H1 (cell line): ENCODE measurements around the gene NR3C1. TPM values are rescaled to one million over a fixed set of nuclear protein-coding genes. Genes with fewer than 3 reads are reported as not detected.

Source experiments
- CTCF ChIA-PET: fragments of 300-600 bp; sonication (Branson Sonifier 250); formaldehyde crosslinking; loops from one replicate; lab custom pipeline; 2021; ENCODE audit not compliant: partially characterized antibody; lab: Charles Lee
- POLR2A ChIA-PET: fragments of 300-600 bp; sonication (Branson Sonifier 250); formaldehyde crosslinking; loops from one replicate; lab custom pipeline; 2021; ENCODE audit warnings: inconsistent platforms; ENCODE audit not compliant: partially characterized antibody; lab: Charles Lee
- DNase-seq, 2 experiments: peaks; one replicate each; pipeline versions ENCODE4 v3.0.0 to v3.0.0-alpha.2; 2010 to 2022; ENCODE audit warnings: low spot score in 2 of 2, low read depth in 1 of 2, mixed read lengths in 1 of 2
- FAIRE-seq: peaks from 2 replicates; lab custom pipeline; 2011; peaks lifted over from hg19 to GRCh38; lab: Jason Lieb, UNC
- H2AFZ ChIP-seq: 2 replicates; pipeline ENCODE4 v1.8.1; 2012; ENCODE audit warnings: low read length, inconsistent platforms
- H2AK5ac ChIP-seq: 2 replicates; pipeline ENCODE4 v1.6.1; 2013; ENCODE audit warnings: low read depth, low read length
- H2BK120ac ChIP-seq: replicated peaks from 2 replicates; pipeline ENCODE3; 2013; ENCODE audit warnings: low read depth, low read length, inconsistent platforms
- H2BK12ac ChIP-seq: 2 replicates; pipeline ENCODE4 v1.6.1; 2013; ENCODE audit warnings: low read depth, low read length
- H2BK15ac ChIP-seq: 2 replicates; pipeline ENCODE4 v1.6.1; 2013; ENCODE audit warnings: low read length
- H2BK20ac ChIP-seq: 2 replicates; pipeline ENCODE4 v1.6.1; 2013; ENCODE audit warnings: low read length
- H2BK5ac ChIP-seq: 2 replicates; pipeline ENCODE4 v1.6.1; 2013; ENCODE audit warnings: low read depth, low read length
- H3K14ac ChIP-seq: 2 replicates; pipeline ENCODE4 v1.6.1; 2013; ENCODE audit warnings: inconsistent platforms; ENCODE audit not compliant: insufficient read length
- H3K18ac ChIP-seq: 2 replicates; pipeline ENCODE4 v1.6.1; 2013; ENCODE audit warnings: low read length; ENCODE audit errors: extremely low read depth
- H3K23ac ChIP-seq: 2 replicates; pipeline ENCODE4 v1.6.1; 2013; ENCODE audit warnings: inconsistent platforms; ENCODE audit not compliant: insufficient read length
- H3K23me2 ChIP-seq: 2 replicates; pipeline ENCODE4 v1.6.1; 2013; ENCODE audit warnings: low read depth, low read length
- H3K27ac ChIP-seq: 2 replicates; pipeline ENCODE4 v1.6.1; 2011; ENCODE audit warnings: low read depth, low read length, inconsistent platforms
- H3K27me3 ChIP-seq, 4 experiments: replicated peaks in 1 of 4; 1 replicate in 1 of 4; 2 replicates in 3 of 4; pipeline versions ENCODE4 v1.6.1 to v1.8.1; 2011 to 2013; ENCODE audit warnings: low read length in 3 of 4, mild to moderate bottlenecking in 3 of 4, inconsistent platforms in 2 of 4, mixed read lengths in 2 of 4, moderate library complexity in 1 of 4; ENCODE audit not compliant: control insufficient read depth in 3 of 4, insufficient read depth in 3 of 4; ENCODE audit errors: extremely low read depth in 1 of 4
- H3K36me3 ChIP-seq, 4 experiments: 2 replicates each; pipeline versions ENCODE4 v1.6.1 to v1.8.1; 2011 to 2013; ENCODE audit warnings: mild to moderate bottlenecking in 4 of 4, low read length in 3 of 4, moderate library complexity in 2 of 4, control low read depth in 1 of 4, inconsistent platforms in 1 of 4; ENCODE audit not compliant: insufficient read depth in 4 of 4, control insufficient read depth in 2 of 4
- H3K4ac ChIP-seq: replicated peaks from 2 replicates; pipeline ENCODE3; 2013; ENCODE audit warnings: low read length, low read depth, mixed read lengths, inconsistent platforms; ENCODE audit not compliant: insufficient read length
- H3K4me1 ChIP-seq, 4 experiments: replicated peaks in 1 of 4; 1 replicate in 1 of 4; 2 replicates in 3 of 4; pipeline versions ENCODE4 v1.6.1 to v1.8.1; 2011 to 2013; ENCODE audit warnings: low read length in 3 of 4, inconsistent platforms in 2 of 4, mixed read lengths in 1 of 4; ENCODE audit not compliant: insufficient read depth in 4 of 4, control insufficient read depth in 3 of 4
- H3K4me2 ChIP-seq, 2 experiments: 2 replicates each; pipeline versions ENCODE4 v1.6.1 to v1.8.1; 2011 to 2013; ENCODE audit warnings: low read depth in 2 of 2, low read length in 2 of 2, control low read depth in 1 of 2, inconsistent platforms in 1 of 2, mild to moderate bottlenecking in 1 of 2; ENCODE audit not compliant: insufficient read depth in 1 of 2
- H3K4me3 ChIP-seq, 4 experiments: fragments of 200-600, 300-600 bp in 1 of 4; sonication (generic), shearing (Covaris generic), sonication (Bioruptor Twin) in 1 of 4; 2 replicates each; pipeline versions ENCODE4 v1.5.1 to v1.8.1; 2011 to 2016; ENCODE audit warnings: low read length in 4 of 4, low read depth in 3 of 4, control low read depth in 2 of 4, inconsistent platforms in 2 of 4, mild to moderate bottlenecking in 2 of 4, mixed read lengths in 1 of 4, moderate library complexity in 1 of 4; ENCODE audit not compliant: insufficient read depth in 2 of 4; ENCODE audit errors: extremely low read depth in 1 of 4
- H3K56ac ChIP-seq: replicated peaks from 2 replicates; pipeline ENCODE3; 2013; ENCODE audit warnings: low read depth, mild to moderate bottlenecking, mixed read lengths, low read length, inconsistent platforms; ENCODE audit not compliant: insufficient read length
- H3K79me1 ChIP-seq: 2 replicates; pipeline ENCODE4 v1.6.1; 2013; ENCODE audit warnings: low read depth, low read length, control low read depth
- H3K79me2 ChIP-seq, 2 experiments: 2 replicates each; pipeline versions ENCODE4 v1.6.1 to v1.8.1; 2012 to 2013; ENCODE audit warnings: low read length in 2 of 2, mild to moderate bottlenecking in 2 of 2, inconsistent platforms in 1 of 2; ENCODE audit not compliant: insufficient read depth in 2 of 2, control insufficient read depth in 1 of 2
- H3K9ac ChIP-seq, 4 experiments: replicated peaks in 1 of 4; 1 replicate in 1 of 4; 2 replicates in 3 of 4; pipeline versions ENCODE4 v1.6.1 to v1.8.1; 2011 to 2013; ENCODE audit warnings: low read depth in 3 of 4, low read length in 3 of 4, control low read depth in 2 of 4, mild to moderate bottlenecking in 2 of 4, moderate library complexity in 2 of 4, inconsistent platforms in 1 of 4; ENCODE audit errors: extremely low read depth in 1 of 4
- H3K9me3 ChIP-seq, 2 experiments: 2 replicates each; pipeline versions ENCODE4 v1.6.1 to v1.8.1; 2012 to 2013; ENCODE audit warnings: mild to moderate bottlenecking in 2 of 2, moderate library complexity in 2 of 2, control low read depth in 1 of 2, inconsistent platforms in 1 of 2, low read depth in 1 of 2, low read length in 1 of 2, mixed read lengths in 1 of 2; ENCODE audit not compliant: insufficient read depth in 2 of 2
- H4K20me1 ChIP-seq, 2 experiments: replicated peaks in 1 of 2; 2 replicates each; pipeline versions ENCODE3 to v1.8.1; 2011 to 2013; ENCODE audit warnings: inconsistent platforms in 2 of 2, low read length in 2 of 2, mild to moderate bottlenecking in 1 of 2; ENCODE audit not compliant: insufficient read depth in 2 of 2, control insufficient read depth in 1 of 2
- H4K5ac ChIP-seq: 2 replicates; pipeline ENCODE4 v1.6.1; 2013; ENCODE audit warnings: low read length, low read depth, mixed read lengths, inconsistent platforms; ENCODE audit not compliant: insufficient read length
- H4K8ac ChIP-seq: 2 replicates; pipeline ENCODE4 v1.8.0; 2013; ENCODE audit warnings: mild to moderate bottlenecking, moderate library complexity, low read length, inconsistent platforms; ENCODE audit not compliant: insufficient read depth; ENCODE audit errors: extremely low read depth
- H4K91ac ChIP-seq: replicated peaks from 2 replicates; pipeline ENCODE3; 2013; ENCODE audit warnings: low read length, mixed read lengths, inconsistent platforms; ENCODE audit not compliant: insufficient read length
- RFX5 ChIP-seq: IDR thresholded peaks from 2 replicates; pipeline ENCODE4 v1.6.1; 2011; ENCODE audit warnings: low read depth, low read length, improper control_type of control experiment, borderline replicate concordance
- WGBS, 2 experiments: shearing (Covaris generic) in 1 of 2; methylation state at CpG; one replicate each; pipeline versions ENCODE4 v1.1.6 to v1.1.7; 2013 to 2015; ENCODE audit warnings: low lambda C conversion rate in 2 of 2, mixed read lengths in 2 of 2, inconsistent platforms in 1 of 2, low coverage in 1 of 2, missing lambda C conversion rate in 1 of 2; ENCODE audit not compliant: insufficient replicate concordance in 2 of 2, insufficient coverage in 1 of 2, insufficient read length in 1 of 2; ENCODE audit errors: extremely low coverage in 1 of 2, missing lambda C conversion rate in 1 of 2; 5-methylcytosine and 5-hydroxymethylcytosine counted together
- polyA plus RNA-seq, 7 experiments: library from polyadenylated mRNA; depleted of rRNA in 3 of 7; stranded (reverse) in 5 of 7; unstranded in 2 of 7; fragments of >200 nt in 5 of 7; fragments of 200-250 nt in 2 of 7; gene quantifications; 1 replicate in 5 of 7; 2 replicates in 1 of 7; 4 replicates in 1 of 7; pipeline versions ENCODE4 v1.2.1 to v1.2.3, GENCODE V29; 2011 to 2013; ENCODE audit warnings: missing spikeins in 2 of 7, mixed read lengths in 2 of 7
- total RNA-seq: library from RNA; stranded (reverse); fragmentation: NEBNext Ultra II Directional; extraction: Animal tissue kit (Norgen Biotek cat#: 25700); gene quantifications from 2 replicates; pipeline ENCODE4 v1.2.1, GENCODE V29; 2021

Gene NR3C1
- total and polyA plus RNA-seq, 2 of the 8 experiments (the other 6 are each of a cell fraction or from before 2014, with no cell fraction given): 1.7 to 5.4 TPM

DNA sequence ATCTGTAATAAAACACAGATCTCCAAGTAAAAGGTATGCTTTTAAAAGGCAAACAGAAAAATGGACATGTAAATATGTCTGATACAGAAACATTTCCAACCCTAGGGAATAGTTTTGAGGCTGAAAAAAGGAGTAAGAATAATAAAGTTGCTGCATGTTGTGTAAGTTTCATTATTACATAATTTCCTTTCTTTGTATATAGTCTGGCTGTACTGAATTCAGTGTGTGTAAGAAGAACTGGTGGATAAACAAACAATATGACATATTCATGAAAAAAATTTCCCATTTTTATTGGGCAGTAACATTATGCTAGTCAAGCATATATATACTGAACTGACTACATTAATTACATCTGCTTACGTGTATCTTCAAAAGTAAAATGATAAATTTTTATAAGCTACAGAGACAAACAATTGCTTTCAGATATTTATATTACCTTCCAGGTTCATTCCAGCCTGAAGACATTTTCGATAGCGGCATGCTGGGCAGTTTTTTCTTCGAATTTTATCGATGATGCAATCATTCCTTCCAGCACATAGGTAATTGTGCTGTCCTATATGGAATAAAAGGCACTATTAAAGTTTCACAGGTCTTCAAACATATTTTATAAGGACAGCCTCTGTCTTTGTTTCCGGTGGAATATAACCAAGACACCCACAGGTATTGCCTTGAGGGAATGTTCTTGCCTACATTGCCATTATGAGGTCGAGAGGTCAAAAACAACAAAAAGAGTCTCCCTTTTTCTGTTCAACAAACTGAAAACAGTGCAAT, 93.6 kb downstream of the NR3C1 start:
- DNase-seq (no peak), FAIRE-seq (no peak)
- Histone ChIP-seq H4K20me1 (no peaks in the 10 kb centered on the region), H3K18ac (no peak overlapping the region), H2BK12ac (no peak overlapping the region), H2AK5ac (no peak overlapping the region), H3K23ac (no peak overlapping the region), H3K23me2 (no peaks in the 10 kb centered on the region), H2BK5ac (no peak overlapping the region), H3K79me1 (no peaks in the 10 kb centered on the region), H4K8ac (no peak overlapping the region), H4K5ac (no peak overlapping the region), H3K79me2 (no peaks in the 10 kb centered on the region), H3K4ac (no peak overlapping the region), H3K27ac (no peak overlapping the region), H3K4me1 (no peaks in the 10 kb centered on the region), H2BK20ac (no peak overlapping the region), H3K27me3 (no peaks in the 10 kb centered on the region), H2BK15ac (no peak overlapping the region), H2BK120ac (no peak overlapping the region), H3K4me2 (no peak overlapping the region), H4K91ac (no peak overlapping the region), H3K4me3 (no peak overlapping the region), H3K14ac (no peak overlapping the region), H3K9ac (no peak overlapping the region), H3K36me3 (no peaks in the 10 kb centered on the region; a peak in 1 of 8 replicates), H3K9me3 (no peaks in the 10 kb centered on the region), H3K56ac (no peak overlapping the region), H2AFZ (no peak overlapping the region)
- ChIA-PET POLR2A (no interaction called here), CTCF (no interaction called here)
- no peak for TF ChIP-seq RFX5
- 91% methylated on average over 7 of the region's 7 CpGs; no CpG with 5 or more reads in 1 of the 2 experiments for WGBS, 2 experiments
